GM19468 (cell line): ENCODE data around the gene SYTL3.

Experiments
- ATAC-seq: cut with Tn5 transposase; IDR thresholded peaks from one replicate; pipeline ENCODE4 v1.9.1; 2021; ENCODE audit warnings: mild to moderate bottlenecking, moderate library complexity, moderate number of reproducible peaks; ENCODE audit not compliant: unreplicated experiment; ENCODE audit errors: extremely low read depth

SYTL3 gene

DNA sequence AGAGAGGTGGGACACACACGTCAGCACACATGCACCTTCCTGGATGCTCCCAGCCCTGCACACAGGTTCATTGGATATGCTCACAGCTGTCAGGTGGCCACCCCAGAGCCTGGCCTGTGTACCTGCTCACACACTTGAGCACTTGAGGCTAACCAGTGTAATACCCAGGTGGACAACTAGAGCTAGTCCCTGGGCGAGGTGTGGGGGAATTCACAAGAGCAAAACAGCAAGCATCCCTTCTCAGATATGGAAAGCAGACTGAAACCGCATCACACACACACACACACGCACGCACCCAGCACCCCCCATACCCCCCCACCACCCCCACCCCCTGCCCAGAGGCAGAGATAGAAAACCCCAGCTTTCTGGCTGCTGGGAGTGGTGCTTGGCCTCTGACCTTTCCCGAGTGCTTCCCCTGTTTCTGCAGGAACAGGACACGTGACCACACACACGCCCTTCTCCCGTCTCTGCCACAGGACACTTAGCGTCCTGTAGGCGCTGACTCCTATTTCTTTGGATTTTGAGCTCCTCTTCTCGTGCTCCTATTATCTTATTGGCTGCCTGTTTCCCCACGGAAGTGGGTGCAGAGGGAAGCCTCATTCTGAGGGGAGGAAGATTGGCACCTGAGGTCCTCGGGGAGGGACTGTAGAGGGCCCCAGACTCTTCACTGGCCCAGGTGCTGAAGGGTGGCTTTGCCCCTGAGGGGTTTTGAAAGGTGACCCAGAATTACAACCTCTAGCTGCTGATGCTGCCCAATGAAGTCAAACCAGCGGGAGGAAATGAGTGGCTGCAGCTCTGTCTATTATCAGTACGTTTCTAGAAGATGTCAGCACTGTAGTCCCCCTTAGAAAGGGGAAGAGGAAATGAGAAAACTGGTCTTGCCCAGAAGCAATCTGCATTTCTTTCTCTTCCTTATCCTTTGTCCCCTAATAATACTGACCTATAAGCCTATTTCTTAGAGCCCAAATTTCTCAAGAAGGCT lies 65.8 kb downstream of the SYTL3 start:
- peak; percentile 54 for ATAC-seq

DNA sequence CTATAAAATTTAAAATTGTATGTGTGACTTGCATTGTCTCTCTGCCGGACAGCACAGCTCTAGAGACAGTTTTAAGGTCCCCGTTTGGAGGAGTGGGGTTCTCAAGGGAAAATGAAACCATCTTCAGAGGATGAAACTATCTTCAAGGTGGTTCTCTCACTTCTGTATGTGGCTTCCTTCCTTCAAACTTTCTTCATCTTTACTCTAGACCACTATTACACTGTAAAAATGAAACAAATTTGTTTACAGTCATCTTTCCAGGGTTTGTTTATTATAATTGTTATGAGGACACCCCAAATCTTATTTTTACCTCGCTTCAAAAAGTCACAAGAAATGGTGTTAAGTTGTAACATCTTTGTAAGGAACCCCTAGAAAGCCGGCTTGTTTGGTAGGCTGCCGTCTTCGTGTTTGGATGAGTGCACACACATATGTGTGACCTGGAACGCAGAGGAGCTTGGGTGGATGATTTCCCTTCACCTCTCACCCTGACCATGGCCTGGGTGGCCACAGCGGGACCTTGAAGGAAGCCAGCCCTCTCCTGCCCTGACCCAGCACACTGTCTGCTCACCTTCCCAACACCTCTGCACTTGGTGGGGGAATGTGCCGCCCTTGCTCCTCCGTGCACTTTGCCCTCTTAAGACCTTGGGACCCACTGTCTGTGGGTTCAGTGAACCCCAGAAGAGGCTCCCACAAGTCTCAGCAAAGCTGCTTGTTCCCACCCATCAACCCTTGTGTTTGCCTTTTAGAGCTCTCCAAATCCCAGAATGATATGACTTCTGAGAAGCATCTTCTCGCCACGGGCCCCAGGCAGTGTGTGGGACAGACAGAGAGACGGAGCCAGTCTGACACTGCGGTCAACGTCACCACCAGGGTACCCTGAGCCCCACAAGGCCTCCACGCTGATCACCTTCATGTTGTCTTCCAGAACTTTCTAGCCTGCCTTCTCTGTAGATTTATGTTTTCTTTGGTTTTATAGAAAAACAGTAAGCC lies 67.8 kb downstream of the SYTL3 start:
- ATAC-seq = peak; percentile 62

DNA sequence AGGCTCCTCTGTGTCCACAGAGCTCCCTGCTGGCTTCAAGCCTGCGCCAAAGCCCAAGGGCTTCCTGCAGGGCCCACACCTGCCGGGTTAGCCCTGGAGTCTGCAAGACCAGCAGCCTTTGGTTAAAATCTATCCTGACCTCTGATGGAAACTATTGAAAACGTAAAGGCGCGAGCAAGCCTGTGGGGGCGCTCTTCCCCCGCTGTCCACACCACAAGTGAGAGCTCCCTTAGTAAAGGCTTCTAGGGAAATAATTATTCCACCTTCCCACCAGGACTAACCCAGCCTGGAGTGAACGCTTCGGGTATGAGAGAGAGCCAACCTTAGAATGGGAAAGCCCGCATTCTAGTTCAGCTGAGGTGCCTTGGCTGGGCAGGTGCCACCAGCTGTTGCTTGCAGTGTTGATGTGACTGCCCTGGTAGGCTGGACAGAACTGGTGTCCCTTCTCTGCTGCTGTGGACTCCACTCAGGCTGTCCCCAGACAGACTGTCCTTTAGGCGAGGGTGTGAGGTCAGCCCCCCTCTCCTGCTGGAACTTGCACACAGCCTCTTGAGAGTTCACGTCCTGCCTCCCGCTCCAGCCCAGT lies 68.7 kb downstream of the SYTL3 start:
- ATAC-seq = no peak

DNA sequence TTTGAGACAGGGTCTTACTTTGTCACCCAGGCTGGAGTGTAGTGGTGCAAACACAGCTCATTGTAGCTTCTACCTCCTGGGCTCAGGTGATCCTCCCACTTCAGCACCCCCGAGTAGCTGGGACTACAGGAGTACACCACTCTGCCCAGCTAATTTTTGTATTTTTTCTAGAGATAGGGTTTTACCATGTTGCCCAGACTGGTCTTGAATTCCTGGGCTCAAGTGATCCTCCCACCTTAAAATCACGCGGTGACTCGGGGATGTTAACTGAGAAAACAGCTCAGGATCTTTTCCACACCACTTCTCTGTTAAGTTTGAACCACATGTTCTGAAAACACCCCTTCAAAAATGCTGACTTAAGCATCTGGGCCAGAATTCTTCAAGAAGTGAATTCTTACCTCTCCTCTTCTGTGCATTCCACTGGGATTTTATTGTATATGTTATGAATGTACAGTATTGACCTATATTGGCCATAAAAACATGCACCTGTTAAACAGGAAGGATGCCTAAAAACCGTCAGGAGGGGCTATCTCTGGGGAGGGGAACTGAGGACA lies 72.4 kb downstream of the SYTL3 start:
- ATAC-seq = no peak

DNA sequence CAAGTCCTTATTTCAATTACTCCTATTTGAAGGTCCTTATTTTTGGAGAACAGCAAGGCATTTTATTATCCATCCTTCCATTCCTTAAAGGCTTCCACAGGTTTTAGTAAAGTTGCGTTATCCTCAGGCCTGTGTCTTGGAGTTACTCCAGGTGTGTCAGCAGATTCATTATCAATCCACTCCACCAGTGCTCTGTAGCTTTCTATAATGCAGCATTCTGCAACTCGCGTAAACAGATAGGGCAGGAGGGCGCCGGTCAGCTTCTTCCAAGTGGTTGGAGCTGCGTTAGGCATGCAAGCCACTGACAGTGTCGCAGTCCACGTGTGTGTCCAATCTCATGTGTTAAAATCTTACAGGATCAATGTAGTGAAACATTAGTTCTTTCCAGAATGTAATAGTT lies 75.8 kb downstream of the SYTL3 start:
- ATAC-seq = no peak

DNA sequence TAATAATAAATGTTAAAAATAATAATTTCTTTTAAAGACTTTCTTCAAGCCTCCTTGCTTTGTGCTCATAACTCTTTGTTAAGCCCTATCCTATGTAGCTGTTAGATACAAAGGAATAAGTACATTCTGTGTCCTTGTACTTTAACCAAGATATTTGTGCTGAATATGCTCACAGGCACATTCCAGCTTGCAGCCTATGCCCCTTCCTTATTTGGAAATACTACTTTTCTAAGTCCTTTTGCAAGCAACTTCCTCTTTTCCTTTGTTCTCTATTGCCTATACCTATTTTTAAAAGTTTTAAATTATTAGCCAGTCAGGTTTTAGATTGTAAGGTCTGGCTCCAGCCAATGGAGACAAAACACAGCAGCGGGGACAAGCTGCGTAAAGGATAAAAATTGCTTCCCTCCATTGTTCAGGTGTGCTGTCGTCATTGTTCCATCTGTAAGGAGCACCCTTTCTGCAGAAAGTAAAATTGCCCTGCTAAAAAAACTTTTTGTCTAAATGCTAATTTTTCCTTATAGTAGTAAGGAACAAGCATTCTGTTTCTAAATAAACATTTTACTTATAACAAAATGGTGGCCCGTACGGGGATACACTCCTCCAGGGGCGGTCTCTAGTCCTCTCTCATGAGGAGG lies 80.2 kb downstream of the SYTL3 start:
- ATAC-seq = no peak

DNA sequence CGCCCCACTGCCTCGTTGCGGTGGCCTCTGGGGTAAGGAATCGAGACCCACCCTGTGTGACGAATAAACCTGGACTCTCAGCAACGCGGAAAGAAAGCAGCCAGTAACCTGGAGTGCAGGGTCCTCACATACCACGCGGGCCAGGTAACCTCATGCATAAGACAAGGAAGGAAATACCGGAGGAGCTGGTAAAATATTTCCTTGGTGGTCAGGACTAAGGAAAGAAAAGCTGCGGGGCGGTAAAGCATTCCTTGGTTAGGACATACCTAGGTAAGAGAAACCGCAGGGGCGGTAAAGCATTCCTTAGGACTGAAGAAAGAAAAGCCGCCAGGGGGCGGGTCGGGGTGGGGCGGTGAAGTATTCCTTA lies 80.7 kb downstream of the SYTL3 start:
- no peak for ATAC-seq

DNA sequence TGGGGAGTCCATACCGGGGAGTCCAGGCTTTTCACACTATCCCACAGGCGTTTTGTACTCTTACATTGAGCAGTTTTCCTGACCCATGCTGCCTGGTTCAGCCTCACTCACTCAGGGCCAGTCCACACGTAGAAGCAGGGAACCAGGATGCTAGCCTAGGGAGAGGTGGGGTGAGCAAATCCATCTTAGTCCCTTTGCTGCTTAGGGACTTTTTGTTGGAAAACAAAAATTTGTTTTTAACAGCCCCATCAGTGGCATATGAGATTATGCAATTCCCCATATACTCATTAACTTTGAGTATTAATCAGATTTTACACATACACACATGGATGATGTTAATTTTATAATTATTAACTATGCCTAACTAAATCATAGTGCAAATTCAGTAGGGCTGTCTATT lies 85.2 kb downstream of the SYTL3 start:
- no peak for ATAC-seq

DNA sequence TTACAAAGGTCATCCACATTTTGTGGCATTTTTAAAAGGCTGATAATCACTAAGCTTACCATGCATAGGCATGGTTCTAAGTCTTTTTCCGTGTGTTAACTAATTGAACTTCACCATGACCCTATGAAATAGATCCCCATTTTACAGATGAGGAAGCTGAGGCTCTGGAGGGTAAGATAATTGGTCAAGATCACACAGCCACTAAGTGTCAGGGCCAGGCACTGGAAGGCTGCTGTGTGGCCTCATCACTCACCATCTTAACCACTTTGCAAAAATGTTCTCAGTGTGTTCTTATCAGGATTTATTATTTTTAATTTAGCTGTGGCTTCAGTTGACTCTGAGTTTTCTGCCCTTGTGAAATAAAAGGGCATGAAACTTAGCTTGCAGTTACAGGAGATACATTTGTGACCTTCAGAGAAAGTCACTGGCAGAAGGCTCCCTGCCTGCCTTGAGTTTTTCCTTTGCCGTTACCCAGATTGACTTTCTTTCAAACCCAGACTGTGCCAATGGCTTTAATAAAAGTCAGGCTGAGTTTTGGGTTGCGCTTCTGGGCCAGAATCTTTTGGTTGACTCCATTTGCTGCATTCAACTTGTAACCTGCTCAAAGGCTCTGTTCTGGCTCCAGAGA lies 87.3 kb downstream of the SYTL3 start:
- ATAC-seq = no peak

DNA sequence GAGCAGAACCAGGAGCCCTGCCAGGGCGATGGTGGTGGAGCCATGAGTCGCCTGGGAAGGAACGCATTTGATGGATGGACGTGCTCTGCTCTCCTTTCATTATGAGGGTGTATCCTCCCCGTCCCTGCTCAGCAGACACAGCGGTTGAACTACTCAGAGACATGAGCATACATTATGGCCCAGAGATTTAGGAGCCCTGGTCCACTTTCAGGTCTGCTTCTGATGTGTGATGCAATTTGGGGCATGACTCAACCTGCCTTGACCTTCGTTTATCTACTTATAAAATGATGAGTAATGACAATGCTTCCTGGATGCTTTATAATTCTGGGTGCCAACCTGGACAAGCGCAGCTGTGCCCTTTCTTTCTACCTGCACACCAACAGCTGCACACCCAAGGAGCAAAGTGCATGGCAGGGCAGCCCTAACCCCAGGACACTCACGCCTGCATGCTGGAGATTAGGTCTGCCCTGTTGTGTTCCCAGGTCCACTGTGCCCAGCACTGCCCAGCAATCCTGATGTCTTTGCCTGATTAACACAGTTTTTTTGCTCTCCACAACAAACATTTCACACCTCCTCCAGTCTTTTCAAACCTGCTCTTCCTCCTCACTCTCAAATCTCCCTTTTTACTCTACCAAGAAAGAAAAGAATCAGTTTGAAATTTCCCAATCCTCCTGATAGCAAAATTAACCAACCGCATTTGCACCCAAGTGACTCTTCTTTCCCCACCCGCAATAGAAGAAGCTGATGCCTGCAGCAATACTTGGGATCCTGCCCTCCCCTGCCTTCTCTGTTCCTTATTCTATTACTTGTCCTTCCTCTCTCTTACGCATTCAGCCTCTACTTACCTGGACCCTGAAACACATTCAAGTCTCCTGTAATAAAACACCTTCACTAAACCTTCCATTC lies 88.1 kb downstream of the SYTL3 start:
- no peak for ATAC-seq

DNA sequence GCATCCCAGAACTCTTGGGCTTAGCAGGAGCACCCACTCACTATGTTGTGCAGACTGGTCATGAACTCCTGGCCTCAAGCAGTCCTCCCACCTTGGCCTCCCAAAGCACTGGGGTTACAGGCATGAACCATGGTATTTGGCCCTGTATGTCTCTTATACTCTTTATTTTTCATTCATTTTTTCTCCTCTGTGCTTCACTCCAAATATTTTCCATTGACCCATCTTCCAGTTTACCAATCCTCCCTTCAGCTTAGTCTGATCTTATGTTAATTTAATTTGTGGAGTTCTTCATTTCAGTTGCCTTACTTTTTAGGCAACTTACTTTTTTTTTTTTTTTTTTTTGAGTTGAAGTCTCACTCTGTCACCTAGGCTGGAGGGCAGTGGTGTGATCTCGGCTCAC lies 89.8 kb downstream of the SYTL3 start:
- ATAC-seq = no peak

DNA sequence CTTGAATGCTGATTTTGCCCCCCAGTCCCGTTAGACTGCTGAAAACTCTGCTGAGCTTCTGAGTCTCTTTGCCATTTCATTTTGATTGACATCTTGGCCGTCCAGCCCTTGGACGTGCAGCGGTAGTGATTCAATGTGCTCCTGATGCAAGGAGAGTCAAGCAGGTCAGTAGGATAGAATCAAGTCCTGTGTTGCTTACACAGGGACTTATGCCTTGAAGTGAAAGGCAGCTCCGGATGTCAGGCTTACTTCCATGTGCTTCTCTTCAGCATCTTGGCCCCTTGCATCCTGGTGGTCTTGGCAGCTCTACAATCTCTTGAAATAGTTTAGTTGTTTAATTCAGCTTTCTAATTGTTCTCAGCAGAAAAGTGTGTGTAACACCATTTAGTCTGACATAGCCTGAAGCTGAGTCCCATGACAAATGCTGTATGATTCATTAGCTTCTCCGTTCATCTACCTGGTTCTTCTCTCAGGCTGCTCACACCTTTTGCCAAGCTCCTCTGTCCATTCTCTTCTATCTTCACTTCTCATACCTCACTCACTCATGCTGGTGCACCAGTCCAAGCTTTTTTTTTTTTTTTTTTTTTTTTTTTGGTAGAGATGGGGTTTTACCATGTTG lies 93.3 kb downstream of the SYTL3 start:
- no peak for ATAC-seq

DNA sequence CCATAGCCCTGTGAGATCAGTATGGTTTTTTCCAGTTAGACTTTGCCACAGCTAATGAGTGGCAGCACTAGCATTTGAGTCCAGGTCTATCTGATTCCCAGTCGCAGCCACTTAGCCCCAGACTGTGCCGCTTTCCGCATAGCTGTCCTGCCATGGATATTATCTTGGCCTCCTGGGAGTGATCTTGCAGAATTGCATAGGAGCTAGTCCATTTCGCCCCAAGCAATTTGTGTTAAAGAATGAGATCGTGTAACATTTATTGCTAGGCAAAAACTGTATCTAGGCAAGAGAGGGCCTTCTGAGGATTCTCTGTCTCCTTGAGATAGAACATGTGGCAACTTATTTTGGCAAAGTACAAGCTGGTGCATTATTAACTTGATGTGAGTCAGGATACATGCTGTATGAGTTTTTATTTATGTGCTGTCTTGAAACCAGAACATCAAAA lies 95.2 kb downstream of the SYTL3 start:
- no peak for ATAC-seq

DNA sequence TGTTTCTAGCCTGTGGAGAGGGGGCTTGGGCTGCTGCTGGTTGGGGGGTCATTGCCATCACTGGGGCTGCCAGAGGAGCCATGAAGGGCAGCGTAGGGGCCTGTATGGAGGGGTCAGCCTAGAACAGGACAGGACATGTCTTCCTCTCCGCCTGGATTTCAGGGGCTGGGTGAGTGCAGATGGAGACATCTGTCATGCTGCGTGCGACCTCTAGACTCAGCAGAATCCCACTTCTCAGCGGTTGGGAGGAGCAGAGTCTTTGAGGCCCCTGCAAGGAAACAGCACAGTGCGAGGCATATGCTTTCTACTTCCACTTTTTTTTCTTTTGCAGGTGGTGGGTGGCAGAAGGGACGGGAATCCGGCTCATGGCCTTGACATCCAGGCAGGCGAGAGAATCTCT lies 101.4 kb downstream of the SYTL3 start:
- ATAC-seq = no peak

DNA sequence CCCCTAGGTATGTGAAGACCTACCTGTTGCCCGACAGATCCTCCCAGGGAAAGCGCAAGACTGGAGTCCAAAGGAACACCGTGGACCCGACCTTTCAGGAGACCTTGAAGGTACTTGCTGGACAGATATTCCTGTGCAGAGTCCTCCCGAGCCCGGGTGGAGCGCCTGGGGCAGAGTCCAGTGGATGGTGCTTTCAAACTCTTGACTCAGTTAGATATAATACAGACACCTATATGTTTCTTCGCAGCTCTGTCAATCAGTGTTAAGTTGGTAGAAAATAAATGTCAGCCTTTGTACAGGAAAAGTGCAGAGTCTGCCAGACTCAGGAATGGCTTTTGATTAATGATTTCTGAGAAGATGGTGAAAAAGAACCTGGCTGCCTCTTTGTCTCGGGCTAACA lies 102.1 kb downstream of the SYTL3 start:
- ATAC-seq = no peak

DNA sequence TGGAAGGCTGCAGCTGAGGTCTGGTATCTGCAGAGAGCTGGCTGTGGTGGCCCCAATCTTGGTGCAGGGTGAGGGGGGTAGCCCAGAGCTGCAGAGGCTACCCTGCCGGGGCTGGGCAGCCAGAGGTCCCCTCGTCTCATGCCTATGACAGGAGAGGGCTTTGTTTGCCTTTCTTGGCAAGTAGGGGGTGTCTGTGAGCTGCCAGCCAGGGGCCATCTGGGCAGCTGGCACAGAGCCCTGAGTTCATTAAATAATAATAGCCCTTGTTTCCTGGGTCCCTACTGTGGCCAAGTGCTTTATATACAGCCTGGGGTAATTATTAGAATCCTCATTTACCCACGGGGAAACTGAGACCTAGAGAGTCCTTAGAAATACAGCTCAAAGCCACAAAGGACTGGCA lies 102.8 kb downstream of the SYTL3 start:
- no peak for ATAC-seq

DNA sequence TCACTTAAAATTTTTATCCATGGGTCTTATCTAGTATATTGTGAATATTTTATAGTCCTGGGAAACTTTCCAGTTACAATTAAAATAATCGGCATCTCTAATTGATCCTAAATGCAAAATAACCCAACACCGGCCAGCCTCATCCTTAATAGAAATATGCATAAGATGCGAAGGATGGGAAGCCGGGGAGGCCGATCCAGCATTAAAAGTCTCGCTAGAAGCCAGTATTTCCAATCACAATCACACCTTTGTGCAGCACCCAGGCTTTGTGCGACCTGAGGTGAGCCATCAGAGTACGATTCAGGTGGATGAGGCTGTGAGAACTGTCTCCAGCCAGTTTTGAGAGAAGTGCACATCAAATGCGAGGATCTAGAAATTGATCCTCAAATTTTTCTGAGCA lies 104.0 kb downstream of the SYTL3 start:
- ATAC-seq = no peak

DNA sequence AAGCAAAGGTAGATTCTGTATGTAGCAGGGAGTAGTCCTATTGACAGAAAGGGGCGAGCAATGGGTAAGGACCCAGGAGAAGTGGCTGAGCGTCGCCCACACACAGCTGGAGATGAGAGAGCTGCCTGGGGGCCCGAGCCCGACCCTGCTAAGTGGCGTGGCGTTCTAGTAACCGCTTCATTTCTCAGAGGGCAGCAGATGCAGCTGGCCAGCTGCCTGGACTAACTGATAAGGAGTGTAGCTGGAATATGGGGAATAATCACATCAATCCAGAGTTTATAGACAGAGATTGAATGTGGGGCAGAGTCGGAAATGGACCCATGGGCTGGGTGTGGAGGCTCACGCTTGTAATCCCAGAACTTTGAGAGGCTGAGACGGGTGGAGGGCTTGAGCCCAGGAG lies 104.9 kb downstream of the SYTL3 start:
- no peak for ATAC-seq
